NCI-H1694 treated with DMSO at 0.1 percent for 48 hours (cell line): ENCODE measurements around the gene PPT2.
"Not testable (repeated sequence)": the region's sequence is repeated elsewhere in the genome, so short reads cannot be mapped to it uniquely, and the experiment has no call there.

Source experiments
- DNase-seq: peaks from one replicate; lab custom pipeline; 2025; lab: John Stamatoyannopoulos, UW

The PPT2 gene

DNA sequence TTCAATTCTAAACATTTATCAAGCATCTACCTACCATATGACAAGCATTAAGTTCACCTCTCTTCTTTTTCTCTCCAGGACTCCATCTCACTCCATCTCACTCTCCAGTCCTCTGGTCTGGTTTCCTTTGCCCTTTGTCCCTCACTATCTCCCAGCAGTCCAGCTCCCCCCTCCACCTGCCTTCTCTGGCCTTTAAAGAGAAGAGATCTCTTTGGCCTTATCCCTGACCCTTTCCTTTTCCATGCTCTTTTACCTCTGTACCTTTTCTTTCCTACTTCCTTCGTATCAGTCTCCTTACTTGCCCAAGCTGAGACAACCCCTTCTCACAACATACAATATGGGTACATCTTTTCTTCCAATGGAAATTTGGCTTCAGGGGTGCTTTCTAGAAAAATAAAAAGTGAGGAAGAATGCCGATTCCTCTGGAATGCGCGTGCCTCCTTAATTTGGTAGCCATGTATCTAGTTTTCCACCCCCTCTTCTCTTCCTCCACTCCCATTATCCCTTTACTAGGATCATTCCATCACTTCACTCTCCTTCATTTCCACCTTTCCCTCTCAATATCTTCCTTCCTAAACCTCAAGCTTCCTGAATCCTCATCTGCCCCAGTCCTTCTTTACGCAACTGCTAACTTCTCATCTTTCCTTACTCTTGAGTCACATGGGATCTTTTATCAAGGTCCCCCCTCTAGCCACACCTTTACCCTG lies 22.7 kb downstream of the PPT2 start:
- peak; percentile 43 for DNase-seq

DNA sequence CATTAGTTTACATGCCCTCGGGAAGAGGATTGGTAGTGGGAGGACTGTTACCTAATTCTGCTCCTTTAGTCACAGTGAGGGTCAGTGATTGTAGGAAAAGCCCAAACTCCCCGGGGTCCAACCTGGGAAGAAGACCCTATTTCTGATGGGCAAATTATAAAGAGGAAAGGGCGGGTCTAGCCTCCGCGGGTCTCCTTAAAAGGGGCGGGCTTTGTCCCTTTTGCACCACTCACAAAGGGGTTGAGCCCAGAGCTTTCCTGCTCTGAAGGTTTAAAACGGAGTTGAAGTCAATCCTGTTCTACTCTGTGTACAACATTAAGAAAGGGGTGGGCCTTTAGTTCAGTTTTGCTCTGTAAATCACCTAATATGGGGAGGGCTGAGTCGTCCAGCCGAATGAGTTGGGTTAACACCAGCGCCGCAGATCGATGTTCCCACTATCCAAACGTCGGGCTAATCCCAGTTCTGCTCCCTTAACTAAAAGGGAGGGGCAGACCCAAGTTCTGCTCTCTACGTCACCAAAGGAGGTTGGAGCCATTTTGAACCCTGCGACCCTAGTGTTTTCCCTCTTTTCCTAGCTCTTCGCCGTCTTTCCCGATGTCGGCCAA lies 23.3 kb downstream of the PPT2 start:
- peak; percentile 72 for DNase-seq

DNA sequence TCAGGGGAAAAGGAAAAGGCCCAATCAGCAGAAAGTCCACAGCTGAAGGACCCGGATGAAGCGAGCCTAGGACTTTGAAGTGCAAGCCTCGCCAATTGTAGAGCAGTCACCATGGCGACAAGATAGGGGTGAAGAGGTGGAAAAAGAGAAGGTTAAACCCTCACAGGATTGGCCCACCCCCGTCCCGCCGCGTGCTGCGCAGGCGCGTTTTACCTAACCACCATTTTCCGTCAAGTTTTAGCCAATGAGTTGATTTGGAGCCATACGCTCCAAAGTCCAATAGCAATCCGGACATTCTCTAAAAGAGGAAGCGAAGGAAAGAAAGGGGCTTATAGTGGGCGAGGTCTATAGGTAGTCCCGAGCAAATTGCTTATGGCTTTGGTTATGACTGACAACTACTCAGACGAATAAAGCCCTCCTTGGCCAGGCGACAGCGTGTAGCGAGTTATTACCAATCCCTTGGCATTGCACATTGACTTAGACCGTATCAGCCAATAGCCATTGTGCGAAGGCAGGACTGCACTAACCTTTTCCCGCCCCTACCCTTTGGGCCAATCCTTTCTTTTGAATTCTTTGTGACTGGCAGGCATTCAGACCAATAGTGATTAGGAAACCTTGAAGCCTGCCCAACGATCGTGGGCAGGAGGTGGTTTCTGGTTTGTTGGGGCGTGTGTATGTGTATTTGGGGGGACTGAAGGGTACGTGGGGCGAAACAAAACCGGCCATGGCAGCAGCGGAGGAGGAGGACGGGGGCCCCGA lies 24.0 kb downstream of the PPT2 start, which contains the start of gene RNF5:
TSS of gene RNF5 (plus strand) at position 618 of the 759 bp plus-strand sequence. CDS start at position 725, 107 bp downstream.
- DNase-seq, result peak; percentile 100

DNA sequence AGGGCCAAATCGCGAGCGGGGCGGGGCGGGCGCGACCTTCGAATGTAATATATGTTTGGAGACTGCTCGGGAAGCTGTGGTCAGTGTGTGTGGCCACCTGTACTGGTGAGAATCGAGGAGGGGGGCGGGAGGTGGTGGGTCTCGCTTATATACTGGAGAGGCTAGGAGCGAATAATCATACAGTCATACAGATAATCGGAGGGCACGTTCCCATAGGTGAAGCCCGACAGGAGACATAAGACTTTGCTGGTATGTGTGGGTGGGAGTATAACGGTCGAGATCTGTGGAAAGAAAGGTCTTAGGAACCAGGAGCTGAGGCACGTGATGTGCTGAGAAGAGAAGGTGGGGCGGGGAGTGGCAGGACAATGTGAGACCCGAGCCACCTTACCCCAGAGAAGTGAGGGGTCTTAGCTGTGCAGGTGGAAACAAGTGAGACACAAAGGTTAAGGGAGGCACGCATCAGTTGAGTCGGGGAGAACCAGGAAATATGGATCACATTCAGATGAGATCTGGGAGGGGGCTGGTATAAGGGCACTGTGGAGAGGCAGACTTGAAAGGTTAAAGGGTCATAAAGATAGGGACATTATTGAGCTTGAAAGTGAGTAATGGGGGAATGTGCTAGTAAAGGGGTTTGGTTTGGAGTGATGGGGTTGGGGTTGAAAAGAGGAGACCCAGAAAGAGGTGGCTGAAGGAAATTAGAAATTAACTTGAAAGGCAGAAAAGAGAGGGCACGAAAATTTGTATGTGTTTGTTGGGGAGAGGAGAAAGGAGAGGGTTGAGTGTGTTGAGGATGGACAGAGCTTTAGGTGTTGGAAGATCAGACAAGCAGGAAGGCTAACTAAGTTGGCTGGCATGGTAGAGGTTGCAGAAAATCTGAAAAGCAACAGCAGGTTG lies 24.9 kb downstream of the PPT2 start:
- no peak for DNase-seq

DNA sequence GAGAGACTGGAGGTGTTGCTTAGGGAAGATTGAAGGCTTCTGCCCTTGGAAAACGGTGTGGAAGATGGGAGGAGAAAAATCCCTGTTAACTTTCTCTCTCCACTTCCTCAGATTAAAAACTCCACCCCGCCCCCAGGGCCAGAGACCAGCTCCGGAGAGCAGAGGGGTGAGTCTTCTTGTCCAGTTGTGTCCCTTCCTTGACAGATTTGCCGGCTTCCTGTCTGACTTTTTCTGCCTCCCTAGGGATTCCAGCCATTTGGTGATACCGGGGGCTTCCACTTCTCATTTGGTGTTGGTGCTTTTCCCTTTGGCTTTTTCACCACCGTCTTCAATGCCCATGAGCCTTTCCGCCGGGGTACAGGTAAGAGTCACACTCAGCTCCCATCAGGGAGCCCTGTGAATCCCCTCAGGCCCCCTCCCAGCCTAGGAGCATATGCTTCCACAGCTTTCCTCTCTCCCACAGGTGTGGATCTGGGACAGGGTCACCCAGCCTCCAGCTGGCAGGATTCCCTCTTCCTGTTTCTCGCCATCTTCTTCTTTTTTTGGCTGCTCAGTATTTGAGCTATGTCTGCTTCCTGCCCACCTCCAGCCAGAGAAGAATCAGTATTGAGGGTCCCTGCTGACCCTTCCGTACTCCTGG lies 25.9 kb downstream of the PPT2 start:
- DNase-seq, result no peak

DNA sequence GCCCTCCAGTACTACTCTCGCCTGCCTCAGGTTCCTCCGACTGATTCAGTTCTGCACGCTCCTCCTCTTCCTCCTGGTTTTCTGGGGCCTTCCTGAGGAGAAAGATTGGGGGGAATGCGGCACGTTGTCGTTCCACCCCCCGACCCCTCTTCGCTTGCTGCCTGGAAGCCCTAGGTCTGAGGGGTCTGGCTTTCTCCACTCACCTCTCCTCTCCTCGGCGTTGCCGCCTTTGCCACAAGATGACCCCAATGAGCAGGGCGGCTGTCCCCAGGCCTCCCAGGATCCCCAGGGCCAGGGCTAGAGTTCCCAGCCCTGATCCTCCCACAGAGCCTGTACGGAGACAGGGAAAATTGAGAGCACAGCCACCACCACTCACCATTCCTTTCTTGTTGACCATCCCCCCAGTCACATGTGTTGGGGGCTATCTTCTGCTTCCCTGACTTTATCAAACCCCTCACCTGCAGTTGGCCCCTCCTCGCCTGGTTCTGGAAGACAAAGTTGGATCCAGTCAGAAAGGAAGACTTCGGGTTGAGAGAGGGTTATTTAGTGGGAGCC lies 27.3 kb downstream of the PPT2 start:
- no peak for DNase-seq

DNA sequence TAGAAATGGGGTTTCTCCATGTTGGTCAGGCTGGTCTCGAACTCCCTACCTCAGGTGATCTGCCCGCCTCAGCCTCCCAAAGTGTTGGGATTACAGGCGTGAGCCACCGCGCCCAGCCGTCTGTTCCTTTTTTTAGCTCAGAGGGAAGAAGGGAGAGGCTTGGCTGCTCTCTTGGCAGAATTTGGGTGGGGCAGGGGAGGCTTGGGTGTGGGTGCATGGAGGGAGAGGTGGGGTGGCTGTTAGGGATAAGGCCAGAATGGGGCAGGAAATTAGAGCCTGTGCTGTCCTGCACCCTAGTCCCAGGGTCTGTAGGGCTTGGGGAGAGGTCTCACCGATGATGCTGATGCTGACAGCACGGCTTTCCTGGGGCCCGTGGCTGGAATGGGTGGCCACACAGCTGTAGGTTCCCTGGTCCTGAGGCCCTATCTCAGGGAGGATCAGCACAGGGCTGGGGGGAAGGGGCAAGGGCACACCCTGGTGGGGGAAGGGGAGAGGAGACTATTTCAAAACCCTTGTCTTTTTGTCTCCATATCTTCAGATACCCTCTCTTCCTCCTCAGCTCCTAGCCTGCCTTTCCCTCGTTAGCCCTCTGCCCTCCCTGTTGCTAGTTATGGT lies 28.1 kb downstream of the PPT2 start:
- DNase-seq, result no peak

DNA sequence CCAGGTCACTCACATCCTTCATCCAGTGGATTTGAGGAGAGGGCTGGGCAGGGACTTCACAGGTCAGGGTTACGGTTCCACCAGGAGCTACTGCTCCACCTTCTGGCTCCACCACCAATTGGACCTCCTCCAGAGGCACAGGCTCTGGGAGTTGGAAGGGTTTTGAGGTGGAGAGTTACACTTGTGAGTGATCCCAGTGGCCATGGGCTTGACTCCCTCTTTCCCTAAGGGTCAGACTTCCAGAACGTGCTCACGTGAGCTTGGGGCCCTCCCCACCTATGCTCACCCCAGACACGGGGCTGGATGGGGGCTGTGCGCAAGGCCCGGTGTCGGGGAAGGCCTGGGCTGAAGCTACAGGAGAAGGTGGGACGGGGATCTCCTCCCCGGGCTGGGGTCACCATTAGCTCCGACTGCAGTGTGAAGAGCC lies 28.6 kb downstream of the PPT2 start:
- DNase-seq, result no peak

DNA sequence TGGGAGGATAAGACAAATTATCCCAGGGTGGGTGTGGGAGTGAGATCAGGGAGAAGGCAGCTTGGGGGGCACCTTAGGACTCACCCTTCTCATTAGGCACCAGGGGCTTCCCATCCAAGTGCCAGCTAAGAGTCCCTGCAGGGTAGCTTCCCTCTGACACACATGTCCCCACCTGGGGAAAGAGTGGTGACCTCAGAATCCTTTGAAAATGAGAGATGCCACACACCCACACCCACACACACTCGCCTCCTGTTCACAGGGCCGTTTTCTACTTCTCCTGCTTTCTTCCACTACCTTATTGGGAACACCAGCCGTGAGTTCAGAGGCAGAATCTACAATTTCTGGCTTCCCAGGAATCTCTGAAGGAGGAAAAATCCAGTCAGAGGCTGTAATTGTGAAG lies 29.1 kb downstream of the PPT2 start:
- no peak for DNase-seq

DNA sequence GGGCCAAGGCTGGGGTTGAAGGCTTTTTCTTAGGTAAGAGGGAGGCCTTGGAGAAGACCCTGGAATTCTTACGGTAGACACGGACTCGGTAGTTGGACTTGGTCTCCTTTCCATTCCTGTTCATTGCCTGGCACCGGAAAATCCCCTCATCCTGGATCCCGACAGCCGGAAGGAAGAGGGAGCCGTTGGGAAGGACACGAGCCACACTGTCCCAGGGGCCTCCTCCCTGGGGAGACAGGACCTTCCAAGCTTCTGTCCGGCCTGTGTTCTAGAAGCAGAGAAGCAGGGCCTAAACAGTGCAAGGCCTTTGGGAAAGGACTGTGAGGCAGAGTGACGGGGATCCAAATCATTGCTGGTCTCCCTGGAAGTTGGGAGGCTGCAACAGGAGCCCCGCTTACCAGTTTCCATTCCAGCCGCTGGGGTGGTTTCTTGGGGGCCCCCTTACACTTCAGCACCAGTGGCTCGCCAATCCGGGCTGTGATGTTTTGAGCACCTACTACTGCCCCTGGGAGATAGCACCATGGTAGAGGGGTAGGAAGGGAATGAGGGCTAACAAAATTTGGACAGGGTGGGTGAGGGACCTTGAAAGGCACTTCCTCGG lies 29.6 kb downstream of the PPT2 start:
- DNase-seq, result no peak

DNA sequence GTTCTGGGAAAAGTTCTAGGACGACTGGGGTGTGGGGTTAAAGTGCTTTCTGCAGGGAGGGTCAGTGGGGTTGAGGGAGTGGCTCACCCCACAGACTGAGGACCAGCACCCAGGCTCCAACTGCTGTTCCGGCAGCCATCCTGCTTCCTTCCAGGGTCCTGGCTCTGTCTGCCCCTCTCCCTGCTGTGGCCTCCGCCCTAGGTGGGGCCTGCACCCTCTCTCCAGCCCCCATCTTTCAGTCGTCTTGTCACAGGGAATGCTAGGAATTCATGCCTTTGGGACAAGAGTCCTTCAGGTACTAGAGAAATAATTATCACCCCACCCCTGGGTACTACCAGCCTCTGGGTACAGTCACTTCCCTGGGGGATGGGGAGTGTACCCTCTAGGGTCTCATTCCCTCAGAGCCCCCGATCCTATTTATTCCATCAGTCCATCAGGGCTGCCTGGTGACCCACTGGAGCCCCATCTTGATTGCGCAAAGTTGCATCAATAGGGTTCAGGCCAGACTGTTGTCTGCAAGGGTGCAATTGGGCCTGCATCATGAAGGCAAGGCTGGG lies 30.2 kb downstream of the PPT2 start, which contains the start of gene AGER:
TSS of gene AGER (minus strand) at position 170 of the 557 bp plus-strand sequence. CDS start at position 139, 31 bp downstream.
- no peak for DNase-seq

DNA sequence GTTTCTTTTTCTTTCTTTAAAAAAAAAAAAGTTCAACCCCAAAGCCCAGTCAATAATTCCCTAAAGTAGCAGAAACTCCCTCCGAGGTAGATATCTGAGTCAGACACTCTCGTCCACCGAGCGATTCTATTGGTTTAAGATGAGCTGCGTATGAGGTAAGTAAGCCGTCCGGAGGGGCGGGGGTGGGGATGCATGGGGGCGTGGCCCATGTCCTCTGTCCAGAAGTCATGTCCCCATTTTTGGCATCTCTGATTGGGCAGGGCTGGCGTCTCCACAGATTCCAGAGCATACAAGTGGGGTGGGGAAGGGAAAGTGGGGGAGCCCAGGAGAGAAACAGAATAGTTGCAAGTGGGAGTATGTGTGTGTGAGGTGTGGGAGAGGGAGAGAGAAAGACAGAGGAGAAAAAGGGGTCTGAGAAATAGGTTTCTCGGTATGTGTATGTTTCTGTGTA lies 31.8 kb downstream of the PPT2 start:
- not testable (repeated sequence) for DNase-seq

DNA sequence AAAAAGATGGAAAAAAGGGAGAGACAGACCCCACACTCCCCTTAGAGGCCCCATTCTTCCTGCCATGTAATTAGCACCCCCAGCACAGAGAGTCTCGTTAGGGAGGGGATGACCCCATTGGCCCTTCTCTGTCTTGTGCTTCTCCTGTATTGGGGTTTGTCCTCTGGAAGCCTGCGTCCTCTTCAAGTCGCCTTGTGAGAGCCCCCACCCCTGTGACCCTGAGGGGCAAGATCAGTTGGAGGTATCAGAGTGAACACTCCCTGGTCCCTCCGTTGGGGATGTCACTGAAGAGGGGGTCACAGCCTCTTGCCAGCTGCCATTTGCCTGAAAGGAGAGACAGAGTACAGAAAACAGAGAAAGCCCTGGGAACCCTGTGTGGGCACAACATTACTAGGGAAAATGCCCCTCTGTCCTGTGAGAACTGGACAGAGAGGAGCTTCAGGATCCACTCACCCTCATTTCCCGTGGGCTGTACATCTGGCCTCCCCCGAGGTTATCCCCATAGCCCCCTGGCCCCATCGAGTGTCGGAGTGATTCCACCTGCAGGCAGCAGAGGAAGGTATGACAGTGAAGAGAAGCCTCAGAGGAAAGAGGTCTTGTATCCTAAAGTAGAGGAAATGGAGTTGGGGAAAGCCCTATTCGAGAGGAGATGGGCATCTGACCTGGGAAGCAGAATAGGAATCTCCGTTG lies 32.4 kb downstream of the PPT2 start:
- DNase-seq, result not testable (repeated sequence)

DNA sequence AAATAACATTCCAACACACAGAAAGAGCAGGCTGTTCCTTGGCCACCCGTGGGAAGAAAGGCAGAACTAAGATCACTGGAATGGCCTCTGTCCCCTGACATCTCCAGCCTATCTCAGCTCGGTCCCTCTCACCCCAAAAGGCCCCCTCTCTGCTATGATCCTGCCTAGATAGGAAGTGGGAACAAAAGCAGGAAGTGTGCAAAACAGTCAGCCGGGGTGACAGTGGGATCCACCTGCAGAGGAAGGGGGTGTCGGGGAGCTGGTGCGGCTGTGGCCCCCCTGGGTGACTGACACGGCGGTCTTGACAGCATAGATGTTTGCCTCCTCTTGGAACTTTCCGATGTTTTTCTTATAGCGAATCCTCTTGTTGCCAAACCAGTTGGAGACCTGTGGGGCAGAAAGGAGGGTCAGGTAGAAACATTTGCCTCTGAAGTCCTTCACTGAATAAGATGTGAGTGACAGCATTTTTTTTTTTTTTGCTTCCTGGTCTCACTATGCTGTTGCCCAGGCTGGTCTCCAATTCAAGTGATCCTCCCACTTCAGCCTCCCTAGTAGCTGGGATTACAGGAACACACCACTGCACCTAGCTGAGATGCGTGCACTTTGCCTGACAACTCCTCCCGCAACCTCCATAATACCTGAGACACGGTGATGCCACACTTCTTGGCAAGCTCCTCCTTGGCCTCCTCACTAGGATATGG lies 33.2 kb downstream of the PPT2 start:
- DNase-seq, result no peak

DNA sequence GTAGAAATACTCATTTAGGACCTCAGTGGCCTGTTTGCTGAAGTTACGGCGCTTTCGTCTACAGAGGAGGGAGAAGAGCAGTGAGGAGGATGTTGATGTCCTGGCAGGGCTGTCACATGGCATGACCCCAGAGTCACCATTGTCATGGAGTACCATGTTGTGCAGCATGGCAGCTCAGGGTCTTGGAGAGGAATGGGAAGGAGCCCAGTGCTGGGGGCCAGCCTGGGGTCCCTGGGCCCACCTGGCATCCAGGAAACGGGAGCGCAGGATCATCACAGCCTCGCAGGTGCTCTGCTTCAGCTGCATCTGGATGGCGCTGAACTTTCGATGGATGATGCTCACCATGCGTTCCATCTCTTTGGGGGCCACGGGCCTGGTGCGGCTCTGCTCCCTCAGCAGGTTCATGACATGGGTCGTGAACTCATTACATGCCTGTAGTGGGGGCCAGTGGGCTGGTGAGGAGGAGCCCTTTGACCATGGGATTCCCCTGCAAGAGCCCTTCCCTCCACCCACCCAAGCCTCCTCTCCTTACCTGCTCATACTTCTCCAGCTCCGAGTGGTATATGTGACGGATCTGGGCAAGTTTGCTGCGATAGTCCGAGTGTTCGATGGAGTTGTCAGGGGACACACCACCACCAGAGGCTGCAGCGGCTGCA lies 33.9 kb downstream of the PPT2 start:
- DNase-seq, result not testable (repeated sequence)

DNA sequence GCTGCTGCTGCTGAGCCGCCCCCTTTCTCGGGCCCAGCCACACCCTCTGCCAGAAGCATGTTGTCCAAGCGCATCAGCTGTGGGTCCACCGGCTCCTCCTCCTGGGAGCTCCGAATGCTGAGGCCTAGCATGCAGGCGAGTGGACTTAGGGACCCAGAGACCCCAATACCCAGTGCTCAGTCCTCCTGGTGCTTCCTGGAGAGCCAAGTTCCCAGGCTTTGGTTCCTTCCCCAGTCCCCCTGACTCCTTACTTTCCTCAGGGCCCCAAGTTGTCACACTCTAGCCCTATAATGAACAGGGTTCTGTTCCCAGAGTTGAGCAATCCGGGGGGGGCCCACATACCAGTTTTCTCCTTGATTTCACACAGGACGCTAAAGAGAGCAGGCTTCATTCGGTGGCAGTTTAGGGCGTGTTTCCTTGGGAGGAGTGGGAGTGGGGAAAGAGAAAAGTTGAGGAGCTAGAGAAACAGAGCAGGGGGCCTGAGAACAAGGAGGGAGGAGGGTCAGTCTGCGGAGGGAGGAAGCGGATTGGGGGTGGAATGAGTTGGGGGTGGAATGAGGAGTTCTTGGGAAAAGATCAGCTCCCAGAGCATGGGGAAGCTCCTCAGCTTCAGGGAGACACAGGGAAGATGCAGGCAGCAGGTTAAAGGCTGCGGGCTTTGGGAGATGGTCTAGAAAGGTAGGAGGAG lies 34.6 kb downstream of the PPT2 start:
- no peak for DNase-seq

DNA sequence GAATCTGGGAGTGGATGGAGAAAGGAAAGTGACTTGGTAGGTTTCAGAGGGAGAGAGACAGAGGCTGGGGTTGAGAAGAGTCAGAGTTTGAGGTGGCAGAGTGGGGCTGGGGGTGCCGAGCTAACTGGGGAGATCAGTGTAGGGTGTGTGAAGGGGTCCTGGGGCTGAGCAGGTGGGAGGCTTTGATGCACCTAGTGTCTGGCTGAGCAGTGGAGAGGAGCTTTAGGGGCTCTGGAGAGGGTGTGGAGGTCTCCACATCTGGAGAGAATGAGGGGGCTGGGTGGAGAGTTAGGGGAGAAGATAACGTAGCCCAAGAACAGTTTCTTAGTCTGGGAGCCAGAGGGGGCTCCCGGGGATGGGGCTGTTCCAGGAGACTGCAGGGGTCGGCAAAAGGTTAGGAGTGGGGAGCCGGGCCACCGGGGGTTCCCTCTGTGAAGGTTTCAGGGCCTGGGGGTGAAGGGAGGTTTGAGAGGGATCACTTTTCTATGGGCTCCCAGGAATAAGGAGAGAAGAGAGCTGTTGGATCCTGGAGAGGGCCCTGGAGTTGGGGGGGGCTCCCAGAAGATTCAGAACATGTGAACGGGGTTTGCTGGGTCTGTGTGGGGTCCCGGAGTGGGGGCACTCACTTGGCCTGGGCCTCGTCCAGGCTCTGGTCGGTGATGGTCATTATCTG lies 35.3 kb downstream of the PPT2 start:
- no peak for DNase-seq
